ENCODE results near the gene ADAM19.

Gene ADAM19

GRCh38 chr5:157599565-157599964 is 24.0 kb upstream of the ADAM19 start:
- H3K9me3 Mint-ChIP-seq, result no peaks in the 10 kb centered on the region
- H3K4me1 Mint-ChIP-seq, result peaks cover 2% of the 10 kb centered on the region
- H3K27ac Mint-ChIP-seq, result no peak overlapping the region
- no peaks in the 10 kb centered on the region for H3K27me3 Mint-ChIP-seq (ENCODE audit: low read depth)
- no peaks in the 10 kb centered on the region for H3K36me3 Mint-ChIP-seq (ENCODE audit: low read depth)
- H3K4me3 Mint-ChIP-seq, result no peak overlapping the region
- no peak for TF ChIP-seq CTCF (IDR thresholded peaks at IDR 0.05; ENCODE audit: unreplicated experiment in 3 of 3)

GRCh38 chr5:157598350-157598936 is 22.9 kb upstream of the ADAM19 start:
- Mint-ChIP-seq H3K27me3 (ENCODE audit: low read depth) (no peaks in the 10 kb centered on the region), H3K36me3 (ENCODE audit: low read depth) (no peaks in the 10 kb centered on the region), H3K4me1 (peaks cover 7% of the 10 kb centered on the region), H3K4me3 (no peak overlapping the region), H3K27ac (no peak overlapping the region), H3K9me3 (no peaks in the 10 kb centered on the region)
- no peak for TF ChIP-seq CTCF (IDR thresholded peaks at IDR 0.05; ENCODE audit: unreplicated experiment in 3 of 3)

GRCh38 chr5:157597277-157597676 is 21.7 kb upstream of the ADAM19 start:
- peak overlapping the region in 1 of 3 experiments; percentile 59 for H3K27ac Mint-ChIP-seq
- H3K9me3 Mint-ChIP-seq, result no peaks in the 10 kb centered on the region
- no peaks in the 10 kb centered on the region for H3K27me3 Mint-ChIP-seq (ENCODE audit: low read depth)
- H3K36me3 Mint-ChIP-seq (ENCODE audit: low read depth), result no peaks in the 10 kb centered on the region
- H3K4me1 Mint-ChIP-seq, result peaks cover 16% of the 10 kb centered on the region
- no peak overlapping the region for H3K4me3 Mint-ChIP-seq
- no peak for TF ChIP-seq CTCF (IDR thresholded peaks at IDR 0.05; ENCODE audit: unreplicated experiment in 3 of 3)

GRCh38 chr5:157596487-157596886 is 20.9 kb upstream of the ADAM19 start:
- Mint-ChIP-seq H3K9me3 (peaks cover 6% of the 10 kb centered on the region), H3K27me3 (ENCODE audit: low read depth) (no peaks in the 10 kb centered on the region), H3K4me1 (peaks cover 16% of the 10 kb centered on the region), H3K4me3 (no peak overlapping the region), H3K27ac (no peak overlapping the region), H3K36me3 (ENCODE audit: low read depth) (no peaks in the 10 kb centered on the region)
- no peak for TF ChIP-seq CTCF (IDR thresholded peaks at IDR 0.05; ENCODE audit: unreplicated experiment in 3 of 3)

- Mint-ChIP-seq H3K4me1 (peaks cover 16% of the 10 kb centered on the region), H3K4me3 (no peak overlapping the region), H3K27me3 (ENCODE audit: low read depth) (no peaks in the 10 kb centered on the region), H3K36me3 (ENCODE audit: low read depth) (no peaks in the 10 kb centered on the region), H3K9me3 (peaks cover 6% of the 10 kb centered on the region), H3K27ac (no peak overlapping the region)
- TF ChIP-seq CTCF (IDR thresholded peaks at IDR 0.05; ENCODE audit: unreplicated experiment in 3 of 3), result no peak
Observed at GRCh38 chr5:157594675-157595459, 19.3 kb upstream of the ADAM19 start.

- H3K27me3 Mint-ChIP-seq (ENCODE audit: low read depth), result no peaks in the 10 kb centered on the region
- no peaks in the 10 kb centered on the region for H3K36me3 Mint-ChIP-seq (ENCODE audit: low read depth)
- H3K27ac Mint-ChIP-seq, result no peak overlapping the region
- TF ChIP-seq CTCF (IDR thresholded peaks at IDR 0.05; ENCODE audit: unreplicated experiment in 3 of 3), result no peak
- H3K4me1 Mint-ChIP-seq, result peaks cover 16% of the 10 kb centered on the region
- no peak overlapping the region for H3K4me3 Mint-ChIP-seq
- peaks cover 6% of the 10 kb centered on the region for H3K9me3 Mint-ChIP-seq
Observed at GRCh38 chr5:157594257-157594656, 18.7 kb upstream of the ADAM19 start.

Measured in nephron (organoid).